ENCODE measurements around the gene PLCH1. TPM values are rescaled to one million over a fixed set of nuclear protein-coding genes. Genes with fewer than 3 reads are reported as not detected.

PLCH1 gene
- total RNA-seq, 1 experiment from 2014 or later = 1.4 TPM

- intact Hi-C loops (cut with micrococcal nuclease; ENCODE audit: unreplicated experiment) = loop anchor here (5.0 to 10.0 kb wide), 2 partner anchors 63 to 131 kb away; partner anchors contain the start of genes C3orf33 and GMPS
These were observed 3.3 kb downstream of the PLCH1 start for GRCh38 chr3:155741603-155742002.

GRCh38 chr3:155741101-155741500, 3.8 kb downstream of the PLCH1 start:
- H2AFZ ChIP-seq = no peak overlapping the region
- no peaks in the 10 kb centered on the region for H3F3A ChIP-seq (ENCODE audit: insufficient read depth, low read depth)
- H3K9me2 ChIP-seq (ENCODE audit: insufficient read depth) = no peaks in the 10 kb centered on the region
- no peak for DNase-seq
- H3K4me3 ChIP-seq = no peak overlapping the region
- 0 out of 2 replicates have a peak, but pooled peaks cover 10% of the 10 kb centered on the region for H3K4me1 ChIP-seq (replicated peaks; ENCODE audit: insufficient read depth)
- H3K27me3 ChIP-seq (ENCODE audit: insufficient read depth, low read depth) = no peaks in the 10 kb centered on the region
- no peaks in the 10 kb centered on the region for H4K20me1 ChIP-seq (ENCODE audit: insufficient read depth)
- no peaks in the 10 kb centered on the region for H3K9me3 ChIP-seq (ENCODE audit: insufficient read depth, low read depth)
- TF ChIP-seq CTCF (conservative IDR thresholded peaks at IDR 0.05) (no peak), EZH2 (IDR thresholded peaks at IDR 0.05; ENCODE audit: low read depth) (no peak)
- no TSS peak for BruUV-seq (replicated peaks)
- ChIA-PET POLR2A (ENCODE audit: unreplicated experiment) (interaction anchor here (0.6 kb wide), 1 partner anchor 68 kb away, joined by 13 read pairs; no protein-coding TSS in a partner anchor), CTCF (no interaction called here)
- intact Hi-C loops (cut with micrococcal nuclease; ENCODE audit: unreplicated experiment) = loop anchor here (5.0 to 10.0 kb wide), 2 partner anchors 64 to 131 kb away; partner anchors contain the start of genes C3orf33 and GMPS
- H3K79me2 ChIP-seq (ENCODE audit: low read depth) = no peaks in the 10 kb centered on the region
- no peaks in the 10 kb centered on the region for H3K36me3 ChIP-seq (ENCODE audit: low read depth)
- no peak overlapping the region for H3K27ac ChIP-seq
- no peak overlapping the region for H3K4me2 ChIP-seq

More at GRCh38 chr3:155741603-155742002, 3.3 kb downstream of the PLCH1 start:
- Histone ChIP-seq H3K36me3 (ENCODE audit: low read depth) (no peaks in the 10 kb centered on the region), H3K9me2 (ENCODE audit: insufficient read depth) (no peaks in the 10 kb centered on the region), H3K27me3 (ENCODE audit: insufficient read depth, low read depth) (no peaks in the 10 kb centered on the region), H3K9me3 (ENCODE audit: insufficient read depth, low read depth) (no peaks in the 10 kb centered on the region), H4K20me1 (ENCODE audit: insufficient read depth) (no peaks in the 10 kb centered on the region), H3K4me2 (no peak overlapping the region), H3F3A (ENCODE audit: insufficient read depth, low read depth) (no peaks in the 10 kb centered on the region), H3K4me3 (no peak overlapping the region), H3K27ac (no peak overlapping the region), H2AFZ (no peak overlapping the region), H3K4me1 (replicated peaks; ENCODE audit: insufficient read depth) (0 out of 2 replicates have a peak, but pooled peaks cover 10% of the 10 kb centered on the region), H3K79me2 (ENCODE audit: low read depth) (no peaks in the 10 kb centered on the region)
- TF ChIP-seq EZH2 (IDR thresholded peaks at IDR 0.05; ENCODE audit: low read depth) (no peak), CTCF (conservative IDR thresholded peaks at IDR 0.05) (no peak)
- POLR2A ChIA-PET (ENCODE audit: unreplicated experiment) = no interaction called here
- no TSS peak for BruUV-seq (replicated peaks)
- CTCF ChIA-PET = no interaction called here
- DNase-seq = peak in 1 of 2 experiments; percentile 71

- no peak for DNase-seq
- POLR2A ChIA-PET (ENCODE audit: unreplicated experiment) = no interaction called here
- CTCF ChIA-PET = no interaction called here
These were observed 5.7 kb downstream of the PLCH1 start for GRCh38 chr3:155739154-155739553.

More at GRCh38 chr3:155739154-155739553, 5.7 kb downstream of the PLCH1 start:
- intact Hi-C loops (cut with micrococcal nuclease; ENCODE audit: unreplicated experiment) = no loop called here
- no peak; the same call in 1 of the 2 replicates for TF ChIP-seq CTCF (conservative IDR thresholded peaks at IDR 0.05)
- TF ChIP-seq EZH2 (IDR thresholded peaks at IDR 0.05; ENCODE audit: low read depth) = no peak
- Histone ChIP-seq H3K27me3 (ENCODE audit: insufficient read depth, low read depth) (no peaks in the 10 kb centered on the region), H3F3A (ENCODE audit: insufficient read depth, low read depth) (no peaks in the 10 kb centered on the region), H4K20me1 (ENCODE audit: insufficient read depth) (no peaks in the 10 kb centered on the region), H3K4me1 (replicated peaks; ENCODE audit: insufficient read depth) (0 out of 2 replicates have a peak, but pooled peaks cover 10% of the 10 kb centered on the region), H3K9me3 (ENCODE audit: insufficient read depth, low read depth) (no peaks in the 10 kb centered on the region), H3K9me2 (ENCODE audit: insufficient read depth) (no peaks in the 10 kb centered on the region), H3K4me2 (no peak overlapping the region), H3K27ac (no peak overlapping the region), H2AFZ (no peak overlapping the region), H3K4me3 (no peak overlapping the region), H3K36me3 (ENCODE audit: low read depth) (no peaks in the 10 kb centered on the region), H3K79me2 (ENCODE audit: low read depth) (no peaks in the 10 kb centered on the region)
- BruUV-seq (replicated peaks) = no TSS peak
